Fibroblast of lung (primary cell): ENCODE data around the gene TPH1. TPM values are rescaled to one million over a fixed set of nuclear protein-coding genes. Genes with fewer than 3 reads are reported as not detected.

Experiments
- DNase-seq, 2 donors: peaks; one replicate each; pipeline versions ENCODE4 v3.0.0 to v3.0.0-alpha.2; 2010; ENCODE audit warnings: low read depth in 2 of 2
- H2AFZ ChIP-seq: 2 replicates; pipeline ENCODE4 v1.5.1; 2012; ENCODE audit warnings: low read length, control low read depth, inconsistent platforms
- H3K27ac ChIP-seq: 2 replicates; pipeline ENCODE4 v1.5.1; 2011; ENCODE audit warnings: low read length, control low read depth; ENCODE audit not compliant: insufficient read depth
- H3K27me3 ChIP-seq: 2 replicates; pipeline ENCODE4 v1.5.1; 2011; ENCODE audit warnings: mild to moderate bottlenecking, low read length; ENCODE audit not compliant: control insufficient read depth, insufficient read depth
- H3K36me3 ChIP-seq: 2 replicates; pipeline ENCODE4 v1.5.1; 2011; ENCODE audit warnings: low read length; ENCODE audit not compliant: control insufficient read depth, insufficient read depth
- H3K4me1 ChIP-seq: 2 replicates; pipeline ENCODE4 v1.5.1; 2011; ENCODE audit warnings: low read length; ENCODE audit not compliant: control insufficient read depth, insufficient read depth; ENCODE audit errors: extremely low read depth
- H3K4me2 ChIP-seq: 2 replicates; pipeline ENCODE4 v1.5.1; 2011; ENCODE audit warnings: low read length, control low read depth; ENCODE audit not compliant: insufficient read depth; ENCODE audit errors: extremely low read depth
- H3K4me3 ChIP-seq, 4 experiments: fragments of 200-600 bp in 1 of 4; sonication (generic) in 1 of 4; replicated peaks in 1 of 4; 2 replicates each; pipeline ENCODE4 v1.5.1; 2011 to 2016; ENCODE audit warnings: low read length in 4 of 4, low read depth in 3 of 4, mild to moderate bottlenecking in 3 of 4, control low read depth in 2 of 4, inconsistent platforms in 1 of 4, mixed read lengths in 1 of 4; ENCODE audit not compliant: insufficient read depth in 1 of 4; ENCODE audit errors: control extremely low read depth in 1 of 4
- H3K79me2 ChIP-seq: 2 replicates; pipeline ENCODE4 v1.5.1; 2012; ENCODE audit warnings: mild to moderate bottlenecking, low read length, inconsistent platforms; ENCODE audit not compliant: control insufficient read depth, insufficient read depth
- H3K9ac ChIP-seq: 2 replicates; pipeline ENCODE4 v1.5.1; 2011; ENCODE audit warnings: mild to moderate bottlenecking, low read length, control low read depth; ENCODE audit not compliant: insufficient read depth
- H3K9me3 ChIP-seq: 2 replicates; pipeline ENCODE4 v1.5.1; 2012; ENCODE audit warnings: low read depth, low read length; ENCODE audit not compliant: control insufficient read depth, insufficient read depth
- H4K20me1 ChIP-seq: 2 replicates; pipeline ENCODE4 v1.5.1; 2011; ENCODE audit warnings: low read length; ENCODE audit not compliant: control insufficient read depth, insufficient read depth; ENCODE audit errors: extremely low read depth
- CTCF ChIP-seq, 2 donors: IDR thresholded peaks in 1 of 2; conservative IDR thresholded peaks in 1 of 2; 1 replicate in 1 of 2; 2 replicates in 1 of 2; pipeline ENCODE4 v1.5.1; 2011 to 2012; ENCODE audit warnings: low read length in 2 of 2, control low read depth in 1 of 2, inconsistent platforms in 1 of 2, low read depth in 1 of 2, mild to moderate bottlenecking in 1 of 2
- EZH2 ChIP-seq: IDR thresholded peaks from 2 replicates; pipeline ENCODE4 v1.5.1; 2012; ENCODE audit warnings: low read length, control low read depth, mild to moderate bottlenecking; ENCODE audit errors: missing control alignments
- polyA plus RNA-seq, 2 donors: library from polyadenylated mRNA; depleted of rRNA in 1 of 2; stranded (reverse) in 1 of 2; unstranded in 1 of 2; fragments of >200 nt; gene quantifications; 2 replicates each; pipeline ENCODE4 v1.2.1, GENCODE V29; 2011 to 2012; ENCODE audit warnings: missing spikeins in 1 of 2
- total RNA-seq: library from RNA; depleted of rRNA; stranded (reverse); fragments of >200 nt; gene quantifications from 2 replicates; pipeline ENCODE4 v1.2.1, GENCODE V29; 2014

TPH1 gene
- total and polyA plus RNA-seq, 2 donors (not counting 1 experiment from before 2014, with no cell fraction given) = under 0.01 to 0.16 TPM

- no peaks in the 10 kb centered on the region for H3K79me2 ChIP-seq
- TF ChIP-seq EZH2 (no peak), CTCF (conservative IDR thresholded peaks at IDR 0.05 in 1 of 2, IDR thresholded peaks at IDR 0.05 in 1 of 2; ENCODE audit: low read depth in 1 of 2, low read length in 2 of 2) (no peak)
- H3K9ac ChIP-seq = no peak overlapping the region
- DNase-seq = peak in 1 of 2 donors; percentile 85
- no peaks in the 10 kb centered on the region for H3K4me1 ChIP-seq
- no peaks in the 10 kb centered on the region for H4K20me1 ChIP-seq
- no peaks in the 10 kb centered on the region for H3K27me3 ChIP-seq
- no peak overlapping the region for H3K4me3 ChIP-seq
- H2AFZ ChIP-seq = no peak overlapping the region
- no peaks in the 10 kb centered on the region for H3K36me3 ChIP-seq
- no peaks in the 10 kb centered on the region for H3K9me3 ChIP-seq
- H3K27ac ChIP-seq = no peak overlapping the region
- H3K4me2 ChIP-seq = no peak overlapping the region
These were observed 25.1 kb upstream of the TPH1 start for GRCh38 chr11:18071098-18071705.

- Histone ChIP-seq H3K4me3 (no peak overlapping the region), H3K27me3 (no peaks in the 10 kb centered on the region)
- TF ChIP-seq CTCF (conservative IDR thresholded peaks at IDR 0.05 in 1 of 2, IDR thresholded peaks at IDR 0.05 in 1 of 2; ENCODE audit: low read depth in 1 of 2, low read length in 2 of 2) (no peak), EZH2 (no peak)
These were observed 21.3 kb upstream of the TPH1 start for GRCh38 chr11:18067372-18067771.

GRCh38 chr11:18066626-18067025 lies 20.6 kb upstream of the TPH1 start:
- Histone ChIP-seq H3K27ac (no peak overlapping the region), H2AFZ (no peak overlapping the region), H3K36me3 (no peaks in the 10 kb centered on the region), H3K79me2 (no peaks in the 10 kb centered on the region), H3K9me3 (no peaks in the 10 kb centered on the region), H4K20me1 (no peaks in the 10 kb centered on the region), H3K9ac (no peak overlapping the region), H3K27me3 (no peaks in the 10 kb centered on the region), H3K4me2 (no peak overlapping the region), H3K4me3 (no peak overlapping the region), H3K4me1 (no peaks in the 10 kb centered on the region)
- peak; percentile 27 to 47 for DNase-seq
- no peak for TF ChIP-seq EZH2
- TF ChIP-seq CTCF (conservative IDR thresholded peaks at IDR 0.05 in 1 of 2, IDR thresholded peaks at IDR 0.05 in 1 of 2; ENCODE audit: low read depth in 1 of 2, low read length in 2 of 2) = no peak

More at GRCh38 chr11:18067372-18067771, 21.3 kb upstream of the TPH1 start:
- Histone ChIP-seq H3K4me1 (no peaks in the 10 kb centered on the region), H3K27ac (no peak overlapping the region), H2AFZ (no peak overlapping the region), H3K36me3 (no peaks in the 10 kb centered on the region), H4K20me1 (no peaks in the 10 kb centered on the region), H3K79me2 (no peaks in the 10 kb centered on the region), H3K9me3 (no peaks in the 10 kb centered on the region), H3K9ac (no peak overlapping the region), H3K4me2 (no peak overlapping the region)
- no peak for DNase-seq
